ENCODE data around the gene POU4F1.

The POU4F1 gene

GRCh38 chr13:78589206-78589605, 14.1 kb downstream of the POU4F1 start:
- DNase-seq: no peak

- no peak for DNase-seq
Measured at GRCh38 chr13:78587395-78587794, 16.0 kb downstream of the POU4F1 start.

GRCh38 chr13:78586706-78587105, 16.6 kb downstream of the POU4F1 start:
- no peak for DNase-seq

GRCh38 chr13:78576261-78576660, 27.1 kb downstream of the POU4F1 start:
- DNase-seq: no peak

- DNase-seq: no peak
Measured at GRCh38 chr13:78572459-78572858, 30.9 kb downstream of the POU4F1 start.

DNA sequence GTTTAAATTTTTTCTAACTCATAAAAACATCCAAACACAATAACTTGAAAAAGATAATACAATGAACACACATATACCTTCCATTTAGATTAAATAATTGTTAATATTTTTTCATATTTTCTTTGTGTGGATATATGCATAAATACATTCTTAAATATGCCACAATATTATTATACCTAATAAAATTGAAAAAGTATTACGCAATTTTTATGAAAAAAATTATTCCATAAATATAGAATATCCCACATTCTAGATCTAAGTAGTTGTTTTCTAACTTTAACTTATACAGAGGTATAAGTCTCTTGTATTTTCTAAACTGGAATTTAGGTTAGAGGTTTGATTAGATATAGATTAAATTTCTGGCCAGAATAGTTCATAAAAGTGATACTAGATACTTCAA, 34.3 kb downstream of the POU4F1 start:
- DNase-seq: no peak

DNA sequence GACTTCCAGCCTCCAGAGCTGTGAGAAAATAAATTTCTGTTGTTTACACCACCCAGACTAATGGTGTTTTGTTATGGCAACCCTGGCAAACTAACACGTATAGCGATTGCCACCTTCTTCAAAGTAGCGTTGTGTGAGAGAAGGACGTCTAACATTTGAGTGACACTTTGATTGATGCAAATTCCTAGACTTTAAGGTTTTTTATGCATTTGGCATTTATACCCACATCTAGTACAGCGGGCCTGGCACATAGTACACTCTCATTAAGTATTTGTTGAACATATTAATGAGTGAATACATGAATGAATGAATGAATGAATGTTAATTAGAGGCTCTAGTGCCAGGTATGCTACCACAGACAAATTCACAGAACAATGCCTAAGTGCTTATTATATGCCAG, 36.7 kb downstream of the POU4F1 start:
- no peak for DNase-seq

- DNase-seq: no peak
Measured at GRCh38 chr13:78562237-78562889, 41.0 kb downstream of the POU4F1 start.
